Neural progenitor cell (in vitro differentiated cells): ENCODE results near the gene CFAP221. TPM values are rescaled to one million over a fixed set of nuclear protein-coding genes. Genes with fewer than 3 reads are reported as not detected.

Experiments
- DNase-seq: peaks from one replicate; pipeline ENCODE4 v3.0.0-alpha.2; 2016; ENCODE audit warnings: low spot score
- H2AFZ ChIP-seq: fragments of 200-600 bp; sonication (generic); replicated peaks from 2 replicates; pipeline ENCODE4 v1.6.1; 2016; ENCODE audit warnings: antibody characterized with exemption
- H3F3A ChIP-seq: fragments of 200-600 bp; sonication (generic); 2 replicates; pipeline ENCODE4 v1.6.1; 2016; ENCODE audit warnings: antibody characterized with exemption, low read depth
- H3K27ac ChIP-seq: fragments of 200-600 bp; sonication (generic); 2 replicates; pipeline ENCODE4 v1.5.1; 2016; ENCODE audit warnings: mild to moderate bottlenecking
- H3K27me3 ChIP-seq: fragments of 200-600 bp; sonication (generic); 2 replicates; pipeline ENCODE4 v1.6.1; 2016; ENCODE audit warnings: mild to moderate bottlenecking, moderate library complexity
- H3K36me3 ChIP-seq: fragments of 200-600 bp; sonication (generic); 2 replicates; pipeline ENCODE4 v1.5.1; 2016
- H3K4me1 ChIP-seq: fragments of 200-600 bp; sonication (generic); 2 replicates; pipeline ENCODE4 v1.6.1; 2016; ENCODE audit warnings: mixed run types
- H3K4me2 ChIP-seq: fragments of 200-600 bp; sonication (generic); 2 replicates; pipeline ENCODE4 v1.6.1; 2016
- H3K4me3 ChIP-seq: fragments of 200-600 bp; sonication (generic); 2 replicates; pipeline ENCODE4 v1.5.1; 2016
- H3K79me2 ChIP-seq: fragments of 200-600 bp; sonication (generic); 2 replicates; pipeline ENCODE4 v1.6.1; 2016; ENCODE audit warnings: low read depth
- H3K9ac ChIP-seq: fragments of 200-600 bp; sonication (generic); 2 replicates; pipeline ENCODE4 v1.6.1; 2016
- H3K9me3 ChIP-seq: fragments of 200-600 bp; sonication (generic); 2 replicates; pipeline ENCODE4 v1.5.1; 2016; ENCODE audit warnings: low read depth
- H4K20me1 ChIP-seq: fragments of 200-600 bp; sonication (generic); 2 replicates; pipeline ENCODE4 v1.6.1; 2016; ENCODE audit warnings: low read depth
- H3K27ac Mint-ChIP-seq: 3 replicates; pipeline ENCODE4 v1.8.0; 2021; ENCODE audit warnings: mixed read lengths
- H3K27me3 Mint-ChIP-seq: 2 replicates; pipeline ENCODE4 v1.8.0; 2022; ENCODE audit warnings: low read depth, mild to moderate bottlenecking, inconsistent platforms, moderate library complexity, mixed read lengths; ENCODE audit not compliant: insufficient read depth
- H3K36me3 Mint-ChIP-seq: 3 replicates; pipeline ENCODE4 v1.8.0; 2021; ENCODE audit warnings: mixed read lengths
- H3K4me1 Mint-ChIP-seq: 3 replicates; pipeline ENCODE4 v1.8.0; 2021; ENCODE audit warnings: mixed read lengths
- H3K4me3 Mint-ChIP-seq: 3 replicates; pipeline ENCODE4 v1.8.0; 2021; ENCODE audit warnings: mild to moderate bottlenecking, moderate library complexity, mixed read lengths
- H3K9me3 Mint-ChIP-seq: 3 replicates; pipeline ENCODE4 v1.8.0; 2020; ENCODE audit warnings: mixed read lengths
- EZH2 ChIP-seq: fragments of 200-600 bp; sonication (generic); IDR thresholded peaks from 2 replicates; pipeline ENCODE4 v1.6.1; 2017; ENCODE audit warnings: antibody characterized with exemption, mild to moderate bottlenecking, moderate library complexity
- EZH2phosphoT487 ChIP-seq: fragments of 200-600 bp; sonication (generic); IDR thresholded peaks from 2 replicates; pipeline ENCODE4 v1.6.1; 2017; ENCODE audit warnings: antibody characterized with exemption
- total RNA-seq: library from RNA; depleted of rRNA; stranded (reverse); fragments of >200 nt; gene quantifications from 2 replicates; pipeline ENCODE4 v1.2.3, GENCODE V29; 2015; ENCODE audit warnings: low replicate concordance
- TF ChIP-seq, protein P1 (sequence below): fragments of 200-600 bp; sonication (generic); IDR thresholded peaks from 2 replicates; pipeline ENCODE4 v1.5.1; 2017; ENCODE audit warnings: antibody characterized with exemption, mild to moderate bottlenecking

The CFAP221 gene
- total RNA-seq, 1 donor from 2014 or later: 1.5 TPM

DNA sequence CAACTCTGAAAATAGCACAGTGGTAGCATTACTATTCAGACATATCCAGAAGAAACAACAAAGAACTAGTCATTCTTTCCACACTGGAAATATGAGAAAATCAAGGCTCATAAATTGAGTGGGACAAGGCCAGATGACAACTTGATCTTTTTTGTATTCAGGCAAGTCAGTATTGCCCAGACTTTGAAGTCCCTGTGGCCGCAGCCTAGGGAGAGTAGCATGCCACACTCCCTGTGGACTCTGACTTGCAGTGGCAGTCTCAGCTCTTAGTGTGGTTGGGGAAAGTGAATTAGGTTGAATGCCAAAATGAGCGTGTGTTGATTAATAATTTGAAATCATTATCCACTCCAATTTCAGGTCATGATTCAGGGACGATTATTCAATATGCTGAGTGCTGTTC lies 81.0 kb downstream of the CFAP221 start:
- no peak overlapping the region for H3K27ac Mint-ChIP-seq
- no peaks in the 10 kb centered on the region for H3K36me3 ChIP-seq
- H3K4me1 Mint-ChIP-seq: no peaks in the 10 kb centered on the region
- DNase-seq: no peak
- no peak overlapping the region for H3K27ac ChIP-seq
- TF ChIP-seq, protein P1, sequence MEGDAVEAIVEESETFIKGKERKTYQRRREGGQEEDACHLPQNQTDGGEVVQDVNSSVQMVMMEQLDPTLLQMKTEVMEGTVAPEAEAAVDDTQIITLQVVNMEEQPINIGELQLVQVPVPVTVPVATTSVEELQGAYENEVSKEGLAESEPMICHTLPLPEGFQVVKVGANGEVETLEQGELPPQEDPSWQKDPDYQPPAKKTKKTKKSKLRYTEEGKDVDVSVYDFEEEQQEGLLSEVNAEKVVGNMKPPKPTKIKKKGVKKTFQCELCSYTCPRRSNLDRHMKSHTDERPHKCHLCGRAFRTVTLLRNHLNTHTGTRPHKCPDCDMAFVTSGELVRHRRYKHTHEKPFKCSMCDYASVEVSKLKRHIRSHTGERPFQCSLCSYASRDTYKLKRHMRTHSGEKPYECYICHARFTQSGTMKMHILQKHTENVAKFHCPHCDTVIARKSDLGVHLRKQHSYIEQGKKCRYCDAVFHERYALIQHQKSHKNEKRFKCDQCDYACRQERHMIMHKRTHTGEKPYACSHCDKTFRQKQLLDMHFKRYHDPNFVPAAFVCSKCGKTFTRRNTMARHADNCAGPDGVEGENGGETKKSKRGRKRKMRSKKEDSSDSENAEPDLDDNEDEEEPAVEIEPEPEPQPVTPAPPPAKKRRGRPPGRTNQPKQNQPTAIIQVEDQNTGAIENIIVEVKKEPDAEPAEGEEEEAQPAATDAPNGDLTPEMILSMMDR: no peak
- TF ChIP-seq EZH2: no peak
- no peak for TF ChIP-seq EZH2phosphoT487
- H3K9ac ChIP-seq: no peak overlapping the region
- no peaks in the 10 kb centered on the region for H4K20me1 ChIP-seq
- H3K9me3 Mint-ChIP-seq: peaks cover 33% of the 10 kb centered on the region
- H3K27me3 ChIP-seq: no peaks in the 10 kb centered on the region
- H3K4me1 ChIP-seq: no peaks in the 10 kb centered on the region
- no peaks in the 10 kb centered on the region for H3F3A ChIP-seq
- H2AFZ ChIP-seq: no peak overlapping the region
- no peak overlapping the region for H3K4me3 Mint-ChIP-seq
- peaks cover 2% of the 10 kb centered on the region for H3K36me3 Mint-ChIP-seq
- H3K4me3 ChIP-seq: no peak overlapping the region
- H3K4me2 ChIP-seq: no peak overlapping the region
- H3K79me2 ChIP-seq: no peaks in the 10 kb centered on the region
- H3K9me3 ChIP-seq: no peaks in the 10 kb centered on the region
- H3K27me3 Mint-ChIP-seq: no peaks in the 10 kb centered on the region

- Histone ChIP-seq H3K27me3 (no peaks in the 10 kb centered on the region), H3K4me1 (no peaks in the 10 kb centered on the region), H3F3A (no peaks in the 10 kb centered on the region), H3K4me2 (no peak overlapping the region), H3K27ac (no peak overlapping the region), H3K9me3 (no peaks in the 10 kb centered on the region), H3K36me3 (peaks cover 8% of the 10 kb centered on the region), H3K79me2 (no peaks in the 10 kb centered on the region), H3K4me3 (no peak overlapping the region), H2AFZ (peak overlapping the region; percentile 31), H3K9ac (no peak overlapping the region), H4K20me1 (no peaks in the 10 kb centered on the region)
- Mint-ChIP-seq H3K27ac (no peak overlapping the region), H3K36me3 (peaks cover 1% of the 10 kb centered on the region), H3K9me3 (peaks cover 9% of the 10 kb centered on the region), H3K27me3 (no peaks in the 10 kb centered on the region), H3K4me1 (no peaks in the 10 kb centered on the region), H3K4me3 (no peak overlapping the region)
- TF ChIP-seq EZH2 (no peak), EZH2phosphoT487 (no peak)
- TF ChIP-seq, protein P1: no peak
- no peak for DNase-seq
These were observed 85.1 kb downstream of the CFAP221 start for GRCh38 chr2:119629323-119629825.

DNA sequence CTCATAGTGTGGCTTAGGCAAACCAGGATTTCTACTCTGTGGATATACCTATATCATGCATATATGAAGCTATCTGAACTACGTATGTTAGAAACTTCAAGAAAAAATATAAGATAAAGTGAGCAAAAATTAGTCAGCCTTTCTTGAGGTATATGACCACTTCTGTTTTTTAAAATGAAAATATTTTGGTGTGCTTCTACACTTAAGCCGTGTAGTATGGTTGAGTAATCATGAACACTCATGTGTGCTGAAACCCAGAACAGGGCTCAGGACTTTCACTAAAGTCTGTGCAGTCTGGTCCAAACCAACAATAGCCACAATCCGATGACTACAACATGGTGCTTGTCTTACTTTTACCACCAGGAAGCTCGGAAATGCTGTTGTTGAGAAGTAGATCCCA lies 85.9 kb downstream of the CFAP221 start:
- Histone ChIP-seq H3K27ac (no peak overlapping the region), H3K4me3 (no peak overlapping the region), H2AFZ (no peak overlapping the region), H3K4me2 (no peak overlapping the region), H3K9me3 (no peaks in the 10 kb centered on the region), H4K20me1 (no peaks in the 10 kb centered on the region), H3K27me3 (no peaks in the 10 kb centered on the region), H3K79me2 (no peaks in the 10 kb centered on the region), H3K9ac (no peak overlapping the region), H3K36me3 (peaks cover 8% of the 10 kb centered on the region), H3K4me1 (no peaks in the 10 kb centered on the region), H3F3A (no peaks in the 10 kb centered on the region)
- Mint-ChIP-seq H3K9me3 (peaks cover 8% of the 10 kb centered on the region), H3K4me1 (no peaks in the 10 kb centered on the region), H3K27me3 (no peaks in the 10 kb centered on the region), H3K36me3 (peaks cover 1% of the 10 kb centered on the region), H3K4me3 (no peak overlapping the region), H3K27ac (no peak overlapping the region)
- DNase-seq: no peak
- no peak for TF ChIP-seq EZH2
- TF ChIP-seq EZH2phosphoT487: no peak

DNA sequence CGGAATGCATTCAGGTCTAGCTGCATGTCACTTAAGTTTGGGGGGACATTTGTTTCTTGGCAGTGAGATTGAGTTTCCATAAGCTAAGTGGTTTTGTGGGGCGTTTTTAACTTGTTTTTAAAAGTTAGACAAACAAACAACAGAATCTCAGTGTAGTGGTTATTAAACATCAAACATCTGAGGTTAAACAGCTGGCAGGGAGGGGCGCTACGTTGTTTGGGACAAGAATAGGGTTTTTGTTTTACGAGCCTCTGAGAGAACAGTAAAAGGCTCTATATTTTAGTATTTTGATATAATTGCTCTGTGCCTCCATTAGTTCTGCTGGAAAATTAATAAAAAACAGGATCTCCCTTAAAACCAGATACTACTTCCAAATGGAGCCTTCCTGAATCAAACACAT lies 93.1 kb downstream of the CFAP221 start:
- DNase-seq: no peak
- H3K27me3 Mint-ChIP-seq: peaks cover 4% of the 10 kb centered on the region

More for the DNA sequence above, 93.1 kb downstream of the CFAP221 start:
- H3K9me3 Mint-ChIP-seq: peaks cover 3% of the 10 kb centered on the region
- Histone ChIP-seq H4K20me1 (no peaks in the 10 kb centered on the region), H3K4me2 (no peak overlapping the region), H3K4me1 (peaks cover 15% of the 10 kb centered on the region), H3K4me3 (no peak overlapping the region), H2AFZ (no peak overlapping the region), H3F3A (no peaks in the 10 kb centered on the region), H3K9ac (no peak overlapping the region), H3K27ac (no peak overlapping the region), H3K36me3 (peaks cover 8% of the 10 kb centered on the region), H3K9me3 (no peaks in the 10 kb centered on the region), H3K27me3 (no peaks in the 10 kb centered on the region), H3K79me2 (no peaks in the 10 kb centered on the region)
- peaks cover 2% of the 10 kb centered on the region for H3K36me3 Mint-ChIP-seq
- peaks cover 27% of the 10 kb centered on the region for H3K4me1 Mint-ChIP-seq
- no peak overlapping the region for H3K27ac Mint-ChIP-seq
- H3K4me3 Mint-ChIP-seq: no peak overlapping the region
- TF ChIP-seq EZH2phosphoT487: no peak
- no peak for TF ChIP-seq EZH2
- TF ChIP-seq, protein P1: no peak
